NT2/D1 (cell line): ENCODE data around the gene PRSS56.

Source experiments
- YY1 ChIP-seq: IDR thresholded peaks from 2 replicates; pipeline ENCODE4 v1.6.1; 2011; ENCODE audit not compliant: insufficient read length, insufficient read depth
- ZNF274 ChIP-seq: IDR thresholded peaks from 2 replicates; pipeline ENCODE4 v1.6.1; 2011; ENCODE audit warnings: mild to moderate bottlenecking, low read depth, low read length

DNA sequence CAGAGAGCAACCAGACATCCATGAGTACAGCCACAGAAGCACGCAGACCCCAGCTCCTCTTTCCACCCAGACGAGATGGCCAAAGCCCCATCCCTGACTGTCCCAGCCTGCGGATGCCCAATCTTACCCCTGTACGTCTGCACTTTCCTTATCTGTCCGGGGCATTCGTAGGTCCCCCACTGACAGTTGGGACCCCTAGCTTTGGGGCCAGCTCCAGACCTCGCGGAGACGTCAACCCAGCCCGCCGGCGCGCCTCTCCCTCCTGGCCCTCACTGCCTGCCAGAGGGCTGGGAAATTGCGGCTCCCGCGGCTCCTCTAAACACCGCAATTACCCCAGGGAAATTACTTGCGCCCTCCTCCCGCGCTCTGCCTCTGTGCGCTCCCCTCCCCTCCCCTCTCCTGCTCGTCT is 34.8 kb upstream of the PRSS56 start:
- no peak for TF ChIP-seq YY1
- no peak for TF ChIP-seq ZNF274
